Upper lobe of left lung (tissue), 4 donors: Measurements from ENCODE around the gene GOSR1.

Experiments
- CTCF ChIP-seq, 6 experiments: fragments of 450-650 bp in 4 of 6; fragments of 200-600 bp in 2 of 6; sonication (generic) in 2 of 6; IDR thresholded peaks; one replicate each; pipeline ENCODE4 v1.5.1; 2016 to 2019; ENCODE audit warnings: antibody characterized with exemption in 6 of 6
- EP300 ChIP-seq, 4 donors: sonication (generic); formaldehyde crosslinking; IDR thresholded peaks; one replicate each; pipeline ENCODE4 v1.5.1; 2017; ENCODE audit warnings: antibody characterized with exemption in 4 of 4, control low read depth in 2 of 4
- POLR2A ChIP-seq, 4 donors: fragments of 450-650 bp; IDR thresholded peaks; one replicate each; pipeline ENCODE4 v1.5.1; 2016 to 2017; ENCODE audit warnings: antibody characterized with exemption in 4 of 4, mild to moderate bottlenecking in 2 of 4
- POLR2AphosphoS5 ChIP-seq, 2 donors: sonication (generic); formaldehyde crosslinking; IDR thresholded peaks; one replicate each; pipeline ENCODE4 v1.5.1; 2017; ENCODE audit warnings: antibody characterized with exemption in 2 of 2

- TF ChIP-seq CTCF (IDR thresholded peaks at IDR 0.05) (no peak), POLR2AphosphoS5 (IDR thresholded peaks at IDR 0.05) (no peak), POLR2A (IDR thresholded peaks at IDR 0.05) (no peak), EP300 (IDR thresholded peaks at IDR 0.05) (no peak)
Observed at GRCh38 chr17:30534298-30534697, 57.1 kb downstream of the GOSR1 start.
